Endothelial cell of umbilical vein (primary cell): ENCODE results near the gene RNF150. TPM values are rescaled to one million over a fixed set of nuclear protein-coding genes. Genes with fewer than 3 reads are reported as not detected.

ENCODE experiments used
- BruUV-seq: library from RNA; stranded (reverse); fragments of 400-500 nt; replicated peaks from 2 replicates; lab custom pipeline; 2021; lab: Mats Ljungman, UMichigan
- CTCF ChIA-PET: fragments of 300-600, 350-600 bp; sonication (Branson Sonifier 250); formaldehyde crosslinking; loops from one replicate; lab custom pipeline; 2021; ENCODE audit warnings: antibody characterized with exemption, inconsistent platforms; lab: Charles Lee
- POLR2A ChIA-PET: fragments of 300-600, 350-600 bp; sonication (Branson Sonifier 250); formaldehyde crosslinking; loops from one replicate; lab custom pipeline; 2021; ENCODE audit warnings: antibody characterized with exemption, inconsistent platforms; lab: Charles Lee
- DNase-seq: peaks from one replicate; pipeline ENCODE4 v3.0.0-alpha.2; 2011; ENCODE audit warnings: low read depth, low spot score
- FAIRE-seq: peaks from 2 replicates; lab custom pipeline; 2011; peaks lifted over from hg19 to GRCh38; lab: Jason Lieb, UNC
- H2AFZ ChIP-seq: 2 replicates; pipeline ENCODE4 v1.6.0; 2012; ENCODE audit warnings: low read depth, low read length, control low read depth, inconsistent platforms
- H3K27ac ChIP-seq: 2 replicates; pipeline ENCODE4 v1.5.1; 2011; ENCODE audit warnings: low read depth, mild to moderate bottlenecking, control low read depth, low read length, moderate library complexity; ENCODE audit not compliant: insufficient read depth
- H3K27me3 ChIP-seq, 2 experiments: 2 replicates each; pipeline versions ENCODE4 v1.6.0 to v1.6.1; 2011; ENCODE audit warnings: low read length in 2 of 2, mixed read lengths in 1 of 2; ENCODE audit not compliant: control insufficient read depth in 2 of 2, insufficient read depth in 2 of 2
- H3K36me3 ChIP-seq, 2 experiments: 2 replicates in 1 of 2; 3 replicates in 1 of 2; pipeline ENCODE4 v1.5.1; 2011; ENCODE audit warnings: low read length in 2 of 2, mild to moderate bottlenecking in 1 of 2, moderate library complexity in 1 of 2; ENCODE audit not compliant: control insufficient read depth in 2 of 2, insufficient read depth in 2 of 2; ENCODE audit errors: extremely low read depth in 1 of 2
- H3K4me1 ChIP-seq: 3 replicates; pipeline ENCODE4 v1.5.1; 2011; ENCODE audit warnings: mild to moderate bottlenecking, low read length; ENCODE audit not compliant: control insufficient read depth, insufficient read depth; ENCODE audit errors: extremely low read depth
- H3K4me2 ChIP-seq: 2 replicates; pipeline ENCODE4 v1.6.1; 2011; ENCODE audit warnings: low read length, control low read depth, mixed read lengths; ENCODE audit not compliant: insufficient read depth
- H3K4me3 ChIP-seq, 3 experiments: fragments of 200-600 bp in 1 of 3; sonication (generic), shearing (Covaris generic) in 1 of 3; replicated peaks in 1 of 3; 2 replicates each; pipeline ENCODE4 v1.5.1; 2011 to 2016; ENCODE audit warnings: control low read depth in 3 of 3, low read length in 3 of 3, mild to moderate bottlenecking in 2 of 3, inconsistent platforms in 1 of 3, low read depth in 1 of 3, moderate library complexity in 1 of 3; ENCODE audit not compliant: insufficient read depth in 1 of 3
- H3K79me2 ChIP-seq: 2 replicates; pipeline ENCODE4 v1.6.0; 2012; ENCODE audit warnings: low read length, inconsistent platforms; ENCODE audit not compliant: control insufficient read depth, insufficient read depth
- H3K9ac ChIP-seq: replicated peaks from 2 replicates; pipeline ENCODE3; 2011; ENCODE audit warnings: low read length, control low read depth; ENCODE audit not compliant: insufficient read depth; ENCODE audit errors: extremely low read depth
- H3K9me1 ChIP-seq: replicated peaks from 3 replicates; pipeline ENCODE4 v1.6.0; 2011; ENCODE audit warnings: mild to moderate bottlenecking, low read length; ENCODE audit not compliant: control insufficient read depth, insufficient read depth; ENCODE audit errors: extremely low read depth
- H3K9me3 ChIP-seq: replicated peaks from 2 replicates; pipeline ENCODE4 v1.5.1; 2012; ENCODE audit warnings: low read length, inconsistent platforms; ENCODE audit not compliant: control insufficient read depth, insufficient read depth
- H4K20me1 ChIP-seq: replicated peaks from 2 replicates; pipeline ENCODE3; 2011; ENCODE audit warnings: mild to moderate bottlenecking, low read length; ENCODE audit not compliant: control insufficient read depth, insufficient read depth; ENCODE audit errors: extremely low read depth
- CTCF ChIP-seq, 2 donors: IDR thresholded peaks; 1 replicate in 1 of 2; 2 replicates in 1 of 2; pipeline ENCODE4 v1.5.1; 2011; ENCODE audit warnings: low read length in 2 of 2, mild to moderate bottlenecking in 2 of 2, moderate library complexity in 2 of 2, control low read depth in 1 of 2, inconsistent platforms in 1 of 2, low read depth in 1 of 2; ENCODE audit not compliant: insufficient read depth in 1 of 2; ENCODE audit errors: extremely low read depth in 1 of 2
- EZH2 ChIP-seq: IDR thresholded peaks from 2 replicates; pipeline ENCODE4 v1.6.1; 2012; ENCODE audit warnings: borderline replicate concordance, low read depth, mild to moderate bottlenecking, moderate library complexity, low read length, inconsistent platforms; ENCODE audit not compliant: severe bottlenecking
- FOS ChIP-seq: IDR thresholded peaks from 2 replicates; pipeline ENCODE4 v1.6.1; 2011; ENCODE audit warnings: mild to moderate bottlenecking, low read length, moderate library complexity, borderline replicate concordance; ENCODE audit not compliant: insufficient read depth
- GATA2 ChIP-seq: IDR thresholded peaks from 2 replicates; pipeline ENCODE4 v1.7.0; 2011; ENCODE audit warnings: low read depth, mild to moderate bottlenecking, moderate library complexity, mixed read lengths, low read length; ENCODE audit not compliant: insufficient read length, insufficient read depth
- JUN ChIP-seq: IDR thresholded peaks from 2 replicates; pipeline ENCODE4 v1.6.1; 2011; ENCODE audit warnings: borderline replicate concordance, low read depth; ENCODE audit not compliant: insufficient read length, insufficient read depth
- MYC ChIP-seq: IDR thresholded peaks from one replicate; pipeline ENCODE4 v1.6.1; 2011; ENCODE audit warnings: mild to moderate bottlenecking, low read depth, low read length
- POLR2A ChIP-seq: IDR thresholded peaks from 2 replicates; pipeline ENCODE4 v1.6.1; 2012; ENCODE audit warnings: low read depth, mild to moderate bottlenecking, control low read depth, low read length
- POLR2AphosphoS5 ChIP-seq: IDR thresholded peaks from 2 replicates; pipeline ENCODE4 v1.6.1; 2012; ENCODE audit warnings: low read depth, mild to moderate bottlenecking, control low read depth, low read length, moderate library complexity; ENCODE audit not compliant: insufficient read depth
- dilution Hi-C: fragments of 300-500 bp; cut with MboI; formaldehyde crosslinking; loops from one replicate; pipeline ENCODE4 v1.15.0; 2019; ENCODE audit warnings: low sequenced_read_pairs; ENCODE audit not compliant: extremely low pct_ligation_motif_present
- intact Hi-C: fragments of 100-400 bp; cut with micrococcal nuclease; formaldehyde crosslinking; loops from one replicate; pipeline ENCODE4 v1.10.0; 2022
- polyA plus RNA-seq, 4 experiments: library from polyadenylated mRNA; depleted of rRNA in 3 of 4; stranded (reverse) in 3 of 4; unstranded in 1 of 4; fragments of >200 nt; gene quantifications; 2 replicates each; pipeline versions ENCODE4 v1.2.1 to v1.2.3, GENCODE V29; 2011 to 2012; ENCODE audit warnings: missing spikeins in 1 of 4
- total RNA-seq: library from RNA; stranded (reverse); gene quantifications from 2 replicates; pipeline ENCODE4 v1.2.3, GENCODE V29; 2021

Gene RNF150
- total and polyA plus RNA-seq, 2 donors (not counting 3 experiments of a cell fraction or from before 2014, with no cell fraction given): 0.33 to 0.35 TPM

- BruUV-seq: no TSS peak
- ChIA-PET CTCF (no interaction called here), POLR2A (no interaction called here)
- FAIRE-seq: no peak
- no peak for TF ChIP-seq EZH2
- TF ChIP-seq GATA2: no peak
- TF ChIP-seq FOS: no peak
- no peak for TF ChIP-seq POLR2AphosphoS5
- no peak for TF ChIP-seq MYC
- TF ChIP-seq CTCF (IDR thresholded peaks at IDR 0.05; ENCODE audit: extremely low read depth in 1 of 2, insufficient read depth in 1 of 2, low read depth in 1 of 2, low read length in 2 of 2): no peak
- TF ChIP-seq POLR2A: no peak
- TF ChIP-seq JUN: no peak
- Histone ChIP-seq H3K9me3 (no peaks in the 10 kb centered on the region), H3K4me3 (no peak overlapping the region), H3K79me2 (no peaks in the 10 kb centered on the region), H3K4me2 (no peak overlapping the region), H3K9ac (no peak overlapping the region), H3K4me1 (no peaks in the 10 kb centered on the region), H3K27ac (no peak overlapping the region), H2AFZ (no peak overlapping the region), H3K36me3 (no peaks in the 10 kb centered on the region), H3K9me1 (no peaks in the 10 kb centered on the region), H4K20me1 (no peaks in the 10 kb centered on the region), H3K27me3 (no peaks in the 10 kb centered on the region)
- DNase-seq: no peak
- dilution Hi-C loops: no loop called here
- intact Hi-C loops: no loop called here
Observed at GRCh38 chr4:141098163-141098562, 35.1 kb downstream of the RNF150 start.
